ENCODE measurements around the gene MACROD2.

- TF ChIP-seq YY1 (IDR thresholded peaks at IDR 0.05; ENCODE audit: insufficient read depth, insufficient read length) (no peak), ZNF274 (IDR thresholded peaks at IDR 0.05; ENCODE audit: low read depth, low read length) (no peak), SUZ12 (IDR thresholded peaks at IDR 0.05; ENCODE audit: extremely low read depth, insufficient read depth, insufficient read length) (no peak)
Observed at GRCh38 chr20:15068486-15068885, 1073.2 kb downstream of the MACROD2 start.
